HG03378 (cell line): ENCODE measurements around the gene TMEM52B.
A peak's percentile ranks its signal among the peaks of the same experiment; 100 is the strongest.
"Not testable (repeated sequence)": the region's sequence is repeated elsewhere in the genome, so short reads cannot be mapped to it uniquely, and the experiment has no call there.

Experiments
- ATAC-seq: cut with Tn5 transposase; IDR thresholded peaks from one replicate; pipeline ENCODE4 v1.9.1; 2021; ENCODE audit warnings: mild to moderate bottlenecking, moderate library complexity; ENCODE audit not compliant: unreplicated experiment

Gene TMEM52B

DNA sequence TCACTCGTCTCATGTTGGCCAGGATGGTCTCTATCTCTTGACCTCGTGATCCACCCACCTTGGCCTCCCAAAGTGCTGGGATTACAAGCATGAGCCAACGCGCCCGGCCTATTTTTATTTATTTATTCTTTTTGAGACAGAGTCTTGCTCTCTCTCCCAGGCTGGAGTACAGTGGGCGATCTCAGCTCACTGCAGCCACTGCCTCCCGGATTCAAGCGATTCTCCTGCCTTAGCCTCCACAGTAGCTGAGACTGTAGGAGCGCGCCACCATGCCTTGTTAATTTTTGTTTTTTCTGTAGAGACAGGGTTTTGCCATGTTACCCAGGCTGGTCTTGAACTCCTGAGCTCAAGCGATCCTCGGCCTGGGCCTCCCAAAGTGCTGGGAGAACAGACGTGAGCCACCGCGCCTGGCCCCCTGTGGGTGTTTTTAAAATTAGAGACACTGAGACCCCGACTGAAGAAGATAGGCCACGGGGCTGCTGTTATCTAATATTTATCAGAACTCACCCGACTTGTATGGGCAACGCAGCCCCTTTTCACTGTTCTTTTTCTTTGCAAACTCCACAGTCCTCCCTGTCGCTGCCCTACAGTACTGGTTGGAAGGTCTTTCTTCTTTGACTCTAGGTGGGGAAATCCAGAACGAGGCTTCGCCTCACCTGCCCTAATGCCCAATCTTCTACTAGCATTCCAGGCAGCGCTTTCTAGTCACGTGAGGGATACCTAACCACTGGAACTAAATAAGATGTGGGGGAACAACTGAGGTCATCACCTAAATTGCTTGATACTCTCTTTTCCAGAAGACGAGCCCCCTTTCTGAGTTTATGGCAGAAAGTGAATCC is 32.5 kb downstream of the TMEM52B start:
- ATAC-seq, result no peak

DNA sequence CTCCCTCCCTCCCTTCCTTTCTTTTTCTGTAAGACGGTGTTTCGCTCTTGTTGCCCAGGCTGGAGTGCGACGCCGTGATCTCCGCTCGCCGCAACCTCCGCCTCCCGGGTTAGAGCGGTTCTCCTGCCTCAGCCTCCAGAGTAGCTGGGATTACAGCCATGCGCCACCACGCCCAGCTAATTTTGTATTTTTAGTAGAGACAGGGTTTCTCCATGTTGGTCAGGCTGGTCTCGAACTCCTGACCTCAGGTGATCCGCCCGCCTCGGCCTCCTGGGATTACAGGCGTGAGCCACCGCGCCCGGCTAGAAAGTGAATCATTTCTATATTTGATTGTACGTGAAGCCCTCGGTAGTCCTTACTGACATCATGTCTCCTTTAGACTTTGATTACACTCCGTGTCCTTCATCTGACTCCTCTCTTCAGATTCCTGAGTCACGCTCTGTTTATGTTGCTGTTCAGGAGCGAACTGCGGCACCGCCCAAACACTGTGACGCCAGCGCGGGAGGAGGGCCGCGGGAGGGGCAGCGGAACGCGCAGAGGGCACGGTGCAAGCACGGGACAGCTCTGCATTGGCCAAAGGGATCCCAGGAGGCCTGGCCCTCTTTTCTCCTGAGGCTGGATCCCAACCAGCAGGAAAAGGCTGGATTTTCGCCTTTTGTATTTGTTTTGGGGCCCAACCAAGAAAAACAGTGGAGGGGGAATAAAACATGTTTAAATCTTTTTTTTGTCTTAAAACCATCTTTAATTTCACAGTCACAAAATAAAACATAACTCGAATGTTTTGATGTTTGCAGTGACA is 33.3 kb downstream of the TMEM52B start:
- ATAC-seq, result peak; percentile 49

DNA sequence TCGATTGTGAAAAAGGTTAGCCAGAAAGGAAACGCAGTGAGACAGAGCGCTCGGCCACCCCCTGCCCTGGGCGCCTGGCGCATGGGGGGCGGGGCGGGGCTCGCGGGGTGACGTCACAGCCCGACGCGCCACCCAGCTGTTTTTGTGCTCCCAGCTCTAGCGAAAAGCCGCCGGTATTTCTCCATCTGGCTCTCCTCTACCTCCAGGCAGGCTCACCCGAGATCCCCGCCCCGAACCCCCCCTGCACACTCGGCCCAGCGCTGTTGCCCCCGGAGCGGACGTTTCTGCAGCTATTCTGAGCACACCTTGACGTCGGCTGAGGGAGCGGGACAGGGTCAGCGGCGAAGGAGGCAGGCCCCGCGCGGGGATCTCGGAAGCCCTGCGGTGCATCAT is 33.9 kb downstream of the TMEM52B start, which contains the start of gene GABARAPL1:
Gene GABARAPL1, plus strand, starts transcription at position 139 of the 393 bp plus-strand sequence. Its CDS starts 253 bp downstream, at position 392.
- no peak for ATAC-seq

DNA sequence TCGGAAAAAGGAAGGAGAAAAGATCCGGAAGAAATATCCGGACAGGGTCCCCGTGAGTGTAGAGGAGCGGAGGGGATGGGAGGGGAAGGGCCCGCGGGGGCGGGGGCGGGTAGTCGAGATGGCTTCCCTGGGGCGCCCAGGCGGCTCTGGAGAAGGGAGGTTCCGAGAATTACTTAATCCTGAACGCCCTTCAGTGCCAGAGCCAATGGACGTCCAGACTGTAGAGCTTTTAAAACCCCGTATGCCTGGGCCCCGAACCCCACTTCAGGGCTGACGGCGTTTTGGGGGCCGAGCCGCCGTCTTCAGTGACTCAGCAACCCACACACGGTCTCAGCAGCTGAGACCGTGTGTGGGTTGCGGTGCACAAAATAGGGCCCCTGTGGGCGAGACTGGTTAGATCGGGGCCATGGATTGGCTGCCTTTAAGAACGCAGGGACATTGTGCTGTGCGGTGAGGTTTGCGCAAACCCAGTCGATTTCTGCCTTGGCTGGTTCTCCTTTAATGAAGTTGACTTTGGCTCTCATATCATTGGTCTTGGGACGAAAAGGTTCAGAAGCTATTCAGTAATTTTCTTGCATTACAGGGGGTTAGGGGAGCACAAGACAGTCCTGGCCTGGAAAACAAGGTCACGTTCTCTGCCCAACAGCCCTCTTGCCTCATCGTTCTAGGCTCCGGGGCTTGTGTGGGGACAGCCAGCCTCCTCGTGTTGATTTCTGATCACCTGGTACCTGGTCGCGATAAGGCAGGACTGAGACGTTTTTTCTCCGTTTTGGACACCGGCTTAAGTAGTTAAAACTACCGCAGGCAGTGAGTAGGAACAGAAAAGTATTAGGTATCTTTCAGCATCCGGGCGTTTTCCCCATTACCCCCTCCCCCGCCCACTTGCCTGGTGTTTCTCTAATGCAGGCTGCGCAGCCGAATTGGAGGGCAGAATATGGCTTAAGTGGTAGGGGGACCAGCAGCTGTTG is 34.6 kb downstream of the TMEM52B start:
- ATAC-seq, result peak; percentile 59

DNA sequence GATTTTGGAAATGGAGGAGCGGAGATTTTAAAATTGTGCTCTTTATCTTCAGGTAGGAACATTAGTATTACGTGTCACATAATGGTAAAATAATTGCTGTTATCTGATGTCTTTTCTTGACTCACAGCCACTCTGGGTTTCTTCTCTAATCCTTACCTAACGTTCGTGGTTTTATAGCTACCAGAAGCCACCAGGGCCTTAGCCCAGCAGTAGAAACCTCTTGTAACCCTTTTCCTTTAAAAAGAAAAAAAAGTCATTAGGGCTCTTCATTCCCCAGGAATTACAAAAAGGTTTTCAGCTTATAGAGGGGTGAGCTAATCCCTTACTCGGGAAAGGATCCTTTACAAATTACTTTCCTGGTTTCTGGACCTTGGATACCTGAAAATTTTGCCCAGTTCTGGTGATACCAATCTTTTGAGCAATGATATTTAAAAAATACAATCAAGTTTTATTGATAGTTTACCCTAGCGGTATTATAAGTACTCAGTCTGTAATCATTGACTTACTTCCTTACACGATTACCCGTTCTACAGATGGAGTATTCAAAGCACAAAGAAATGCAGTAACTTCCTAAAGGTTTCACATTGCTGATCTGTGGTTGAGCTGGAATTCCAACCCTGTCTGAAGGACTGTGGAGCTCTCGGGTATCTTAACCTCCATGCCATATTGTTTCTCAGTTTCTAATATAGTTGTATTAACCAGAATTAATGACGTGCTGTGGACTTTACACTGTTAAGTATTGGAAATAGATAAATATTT is 35.5 kb downstream of the TMEM52B start:
- ATAC-seq, result no peak

DNA sequence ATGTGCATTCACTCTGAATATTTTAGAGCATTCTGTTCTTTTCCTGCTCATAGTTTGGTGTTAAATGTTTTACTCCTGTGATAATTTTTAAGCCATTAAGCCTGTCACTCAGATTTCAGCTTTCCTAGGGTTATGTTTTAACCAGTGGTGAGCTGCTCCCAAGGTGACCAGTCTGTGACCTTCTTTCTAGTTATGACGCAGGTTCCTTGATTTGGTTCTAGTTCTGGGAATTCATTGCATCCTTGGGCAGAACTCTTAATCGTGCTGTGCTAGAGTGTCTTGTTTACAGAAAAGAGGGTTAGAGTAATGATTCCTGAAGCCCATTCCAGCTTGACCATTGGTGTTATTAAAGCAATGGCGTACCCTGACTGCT is 36.0 kb downstream of the TMEM52B start:
- no peak for ATAC-seq

DNA sequence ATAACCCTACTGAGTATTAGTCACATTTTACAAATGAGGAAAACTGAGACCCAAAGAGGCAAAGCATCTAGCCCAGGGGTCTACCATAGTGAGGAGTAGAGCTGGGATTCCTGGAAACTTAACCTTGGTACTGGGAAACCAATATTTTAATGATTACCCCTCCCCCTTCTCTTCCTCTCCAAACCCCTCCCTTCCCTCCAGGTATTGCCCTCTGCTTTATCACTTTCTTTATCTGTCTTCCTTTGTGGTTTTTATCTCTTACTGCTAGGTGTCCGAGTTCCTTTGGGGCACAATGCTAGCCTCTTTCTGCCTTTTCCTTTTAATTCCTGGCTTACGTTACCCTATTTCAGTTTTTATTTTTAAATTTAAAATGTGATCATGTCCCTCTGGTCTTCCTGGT is 36.6 kb downstream of the TMEM52B start:
- ATAC-seq, result no peak

DNA sequence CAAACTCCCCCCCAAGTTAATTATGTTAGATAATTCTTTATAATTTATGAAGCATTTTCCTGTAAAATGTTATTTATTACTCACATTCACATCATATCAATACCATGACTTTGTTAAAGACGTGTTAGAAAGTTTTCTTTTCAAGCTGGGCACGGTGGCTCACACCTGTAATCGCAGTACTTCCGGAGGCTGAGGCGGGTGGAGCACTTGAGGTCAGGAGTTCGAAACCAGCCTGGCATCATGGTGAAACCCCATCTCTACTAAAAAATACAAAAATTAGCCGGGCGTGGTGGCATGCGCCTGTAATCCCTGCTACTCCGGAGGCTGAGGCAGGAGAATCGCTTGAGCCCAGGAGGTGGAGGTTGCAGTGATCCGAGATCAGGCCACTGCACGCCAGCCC is 37.1 kb downstream of the TMEM52B start:
- not testable (repeated sequence) for ATAC-seq

DNA sequence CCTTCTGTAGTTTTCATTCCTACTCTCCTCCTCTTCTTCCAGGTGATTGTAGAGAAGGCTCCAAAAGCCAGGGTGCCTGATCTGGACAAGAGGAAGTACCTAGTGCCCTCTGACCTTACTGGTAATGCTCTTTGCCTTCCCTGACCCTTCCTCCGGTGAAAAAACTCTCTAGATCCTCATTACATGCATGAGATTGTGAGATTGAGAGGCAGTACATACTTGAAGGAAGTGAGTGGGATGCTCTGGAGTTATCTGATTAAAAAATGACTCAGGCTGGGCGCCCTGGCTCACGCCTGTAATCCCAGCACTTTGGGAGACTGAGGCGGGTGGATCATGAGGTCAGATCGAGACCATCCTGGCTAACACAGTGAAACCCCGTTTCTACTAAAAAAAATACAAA is 39.2 kb downstream of the TMEM52B start:
- no peak for ATAC-seq

DNA sequence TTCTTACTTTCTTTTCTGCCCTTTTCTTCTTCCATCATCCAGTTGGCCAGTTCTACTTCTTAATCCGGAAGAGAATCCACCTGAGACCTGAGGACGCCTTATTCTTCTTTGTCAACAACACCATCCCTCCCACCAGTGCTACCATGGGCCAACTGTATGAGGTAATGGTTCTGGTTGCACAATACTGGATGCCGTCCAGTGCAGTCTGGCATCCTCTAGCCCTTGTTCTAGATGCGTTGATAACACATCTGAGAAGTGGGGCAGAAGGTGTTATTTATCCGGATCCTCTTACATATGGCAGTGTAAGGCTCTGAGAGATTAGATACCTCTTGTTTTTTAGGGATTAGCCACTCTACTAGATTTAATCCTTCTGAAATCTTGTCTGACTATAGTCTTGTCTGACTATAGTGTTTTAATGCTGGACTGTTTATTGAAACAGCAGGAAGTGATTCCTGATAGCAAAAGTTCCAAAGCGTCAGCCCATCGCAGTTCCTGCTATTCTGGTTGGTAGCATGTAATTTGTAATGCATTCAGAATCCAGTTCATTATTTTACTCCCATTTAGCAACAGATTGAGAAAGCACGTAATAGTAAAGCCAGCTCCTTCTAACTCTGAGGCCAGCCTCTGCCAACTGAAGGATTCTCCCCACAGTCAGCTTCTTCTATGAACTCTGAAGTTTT is 41.7 kb downstream of the TMEM52B start:
- ATAC-seq, result no peak

DNA sequence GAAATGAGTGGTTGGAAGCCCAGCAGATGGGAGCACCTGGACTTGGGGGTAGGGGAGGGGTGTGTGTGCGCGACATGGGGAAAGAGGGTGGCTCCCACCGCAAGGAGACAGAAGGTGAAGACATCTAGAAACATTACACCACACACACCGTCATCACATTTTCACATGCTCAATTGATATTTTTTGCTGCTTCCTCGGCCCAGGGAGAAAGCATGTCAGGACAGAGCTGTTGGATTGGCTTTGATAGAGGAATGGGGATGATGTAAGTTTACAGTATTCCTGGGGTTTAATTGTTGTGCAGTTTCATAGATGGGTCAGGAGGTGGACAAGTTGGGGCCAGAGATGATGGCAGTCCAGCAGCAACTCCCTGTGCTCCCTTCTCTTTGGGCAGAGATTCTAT is 43.0 kb downstream of the TMEM52B start:
- no peak for ATAC-seq

DNA sequence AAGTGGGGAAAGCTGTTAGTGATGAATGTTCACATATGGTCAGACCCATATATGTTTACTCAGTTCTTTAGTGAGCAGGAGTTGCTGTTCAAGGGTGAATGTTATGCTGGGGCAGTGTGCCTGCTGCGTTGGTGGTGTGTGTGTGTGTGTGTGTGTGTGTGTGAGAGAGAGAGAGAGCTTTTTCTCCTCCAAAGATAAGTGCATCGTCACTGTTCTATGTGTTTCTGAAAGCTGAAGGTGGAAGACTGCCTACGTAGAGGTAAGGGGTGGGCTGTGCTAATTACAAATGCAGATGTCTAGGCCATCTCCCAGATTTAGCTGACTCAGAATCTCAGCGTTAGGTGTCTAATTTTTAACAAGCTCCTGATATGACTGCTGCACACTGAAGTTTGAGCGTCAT is 44.4 kb downstream of the TMEM52B start:
- no peak for ATAC-seq

DNA sequence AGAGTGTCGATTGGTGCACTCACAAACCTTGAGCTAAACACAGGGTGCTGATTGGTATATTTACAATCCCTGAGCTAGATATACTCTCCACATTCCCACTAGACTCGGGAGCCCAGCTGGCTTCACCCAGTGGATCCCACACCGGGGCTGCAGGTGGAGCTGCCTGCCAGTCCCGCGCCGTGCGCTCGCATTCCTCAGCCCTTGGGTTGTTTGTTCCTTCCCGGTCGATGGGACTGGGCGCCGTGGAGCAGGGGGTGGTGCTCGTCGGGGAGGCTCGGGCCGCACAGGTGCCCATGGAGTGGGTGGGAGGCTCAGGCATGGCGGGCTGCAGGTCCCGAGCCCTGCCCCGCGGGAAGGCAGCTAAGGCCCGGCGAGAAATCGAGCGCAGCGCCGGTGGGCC is 46.6 kb downstream of the TMEM52B start:
- not testable (repeated sequence) for ATAC-seq

DNA sequence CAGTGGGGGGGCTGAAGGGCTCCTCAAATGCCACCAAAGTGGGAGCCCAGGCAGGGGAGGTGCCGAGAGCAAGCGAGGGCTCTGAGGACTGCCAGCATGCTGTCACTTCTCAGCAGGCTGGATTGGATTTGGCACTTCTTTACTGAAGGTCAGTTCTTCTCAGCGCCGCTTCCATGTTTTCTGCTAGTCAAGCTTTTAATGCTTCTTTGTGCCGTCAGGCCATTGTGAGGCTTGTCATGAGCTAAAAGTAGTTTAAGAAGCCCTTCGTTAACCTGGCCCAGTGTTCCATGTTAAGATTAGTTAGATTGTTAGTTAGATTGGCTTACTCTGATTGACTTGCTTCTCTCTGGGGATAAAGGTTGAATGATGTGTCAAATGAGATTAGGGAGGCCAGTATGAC is 47.3 kb downstream of the TMEM52B start:
- ATAC-seq, result no peak

DNA sequence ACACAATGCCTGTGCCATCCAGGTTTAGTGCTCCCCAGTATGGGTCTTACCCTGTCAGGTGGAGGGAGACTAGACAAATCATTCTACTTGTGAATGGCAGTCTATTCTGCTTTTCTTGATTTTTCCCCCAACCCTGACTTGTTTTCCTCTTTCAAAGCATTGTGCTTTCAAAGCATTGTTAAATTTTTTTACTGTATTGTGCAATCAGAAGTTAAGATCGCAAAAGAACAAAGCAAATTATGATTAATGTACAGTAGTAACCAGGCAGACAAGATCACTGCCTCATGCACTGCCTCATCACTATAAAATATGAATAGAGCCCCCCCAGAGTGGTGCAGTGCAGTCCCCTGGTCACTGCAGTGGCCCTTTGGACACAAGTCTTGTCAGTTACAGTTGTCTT is 47.9 kb downstream of the TMEM52B start:
- ATAC-seq, result no peak

DNA sequence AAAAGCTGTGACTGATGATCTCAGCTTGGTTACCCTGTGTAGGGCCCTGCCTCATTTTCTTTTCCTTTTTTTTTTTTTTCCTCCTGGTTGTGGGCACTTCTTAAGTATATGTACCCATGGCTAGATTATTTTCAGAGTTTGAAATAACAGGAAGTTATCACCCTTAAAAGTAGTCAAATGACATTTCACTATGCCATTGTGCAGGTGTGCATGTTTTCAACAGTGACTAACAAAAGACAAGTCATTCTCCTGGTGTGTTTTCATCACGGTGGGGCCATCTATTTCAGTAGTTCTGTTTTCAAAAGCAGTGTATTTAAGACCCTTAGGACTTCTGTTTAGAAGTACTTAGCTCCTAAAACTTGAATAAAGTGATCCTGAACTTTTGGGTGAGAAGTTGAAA is 48.8 kb downstream of the TMEM52B start:
- ATAC-seq, result no peak

DNA sequence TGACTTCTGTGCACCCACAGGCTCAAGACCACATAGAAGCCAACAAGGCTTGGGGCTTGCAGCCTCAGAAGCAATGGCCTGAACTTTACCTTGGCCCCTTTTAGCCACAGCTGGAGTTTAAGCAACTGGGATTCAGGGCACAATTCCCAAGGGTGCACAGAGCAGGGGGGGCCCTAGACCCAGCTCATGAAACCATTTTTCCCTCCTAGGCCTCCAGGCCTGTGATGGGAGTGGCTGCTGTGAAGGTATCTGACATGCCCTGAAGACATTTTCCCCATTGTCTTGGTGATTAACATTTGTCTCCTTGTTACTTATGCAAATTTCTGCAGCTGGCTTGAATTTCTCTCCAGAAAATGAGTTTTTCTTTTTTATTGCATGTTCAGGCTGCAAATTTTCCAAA is 55.7 kb downstream of the TMEM52B start:
- ATAC-seq, result no peak

DNA sequence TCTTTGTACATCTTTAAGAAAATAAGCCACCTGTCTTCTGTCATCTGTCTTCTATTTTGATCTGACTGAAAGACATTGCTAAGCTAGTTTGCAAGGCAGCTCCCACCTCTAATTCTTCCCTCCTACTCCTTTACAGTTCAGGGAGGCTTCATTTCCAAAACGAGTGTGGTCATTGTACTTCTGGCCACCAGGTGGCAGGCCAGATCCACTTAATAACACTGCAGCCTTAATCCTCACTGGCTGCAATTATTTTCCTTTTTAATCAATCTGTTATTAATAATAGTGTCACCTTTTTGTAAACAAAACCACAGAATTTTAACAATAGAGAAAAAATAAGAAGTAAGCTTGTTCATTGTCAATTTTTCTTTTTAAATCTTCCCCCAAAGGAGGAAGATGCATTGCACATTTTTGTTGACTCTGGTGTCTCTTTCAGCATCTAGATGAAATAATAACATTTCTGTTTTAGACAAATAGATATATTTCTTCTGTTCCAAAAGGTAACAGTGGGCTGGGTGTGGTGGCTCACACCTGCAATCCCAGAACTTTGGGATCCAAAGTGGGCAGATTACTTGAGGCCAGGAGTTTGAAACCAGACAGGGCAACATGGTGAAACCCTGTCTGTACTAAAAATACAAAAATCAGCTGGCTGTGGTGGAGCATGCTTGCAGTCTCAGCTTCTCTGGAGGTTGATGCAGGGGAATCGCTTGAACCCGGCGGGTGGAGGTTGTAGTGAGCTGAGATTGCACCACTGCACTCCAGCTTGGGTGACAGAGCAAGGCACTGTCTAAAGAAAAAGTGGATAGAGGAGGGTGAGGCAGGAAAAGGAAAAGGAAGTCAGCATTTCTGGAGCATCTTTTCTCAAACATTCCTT is 57.2 kb downstream of the TMEM52B start:
- ATAC-seq, result no peak

DNA sequence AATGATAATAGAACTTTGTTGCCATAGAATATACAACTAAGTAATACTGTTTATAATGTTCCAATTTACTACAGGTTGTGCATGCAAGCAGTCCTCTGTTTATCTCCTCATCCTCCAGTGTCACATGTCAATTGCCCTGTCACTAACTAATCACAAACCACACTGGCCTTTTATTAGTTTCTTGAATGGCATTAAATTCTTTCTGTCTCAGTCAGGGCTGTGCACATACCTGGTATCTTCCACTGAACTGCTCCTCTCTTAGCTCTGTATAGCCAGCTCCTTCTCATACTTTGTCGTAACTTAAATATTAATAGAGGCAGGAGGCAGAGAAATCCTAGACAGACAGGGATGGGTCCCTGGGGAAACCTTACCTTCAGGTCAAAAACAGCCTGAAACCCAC is 57.9 kb downstream of the TMEM52B start:
- ATAC-seq, result no peak
